Esophagus squamous epithelium (tissue), 4 donors: ENCODE data around the gene PIAS4.

Experiments used
- CTCF ChIP-seq, 6 experiments: fragments of 450-650 bp in 4 of 6; fragments of 200-600 bp in 2 of 6; sonication (generic) in 2 of 6; IDR thresholded peaks; one replicate each; pipeline ENCODE4 v1.5.1; 2016 to 2019; ENCODE audit warnings: antibody characterized with exemption in 6 of 6, mild to moderate bottlenecking in 4 of 6, moderate library complexity in 4 of 6
- POLR2A ChIP-seq, 4 donors: fragments of 450-650 bp; IDR thresholded peaks; one replicate each; pipeline ENCODE4 v1.6.1; 2017; ENCODE audit warnings: antibody characterized with exemption in 4 of 4, mild to moderate bottlenecking in 4 of 4, moderate library complexity in 3 of 4

GRCh38 chr19:3981736-3982681 lies 25.5 kb upstream of the PIAS4 start:
- no peak for TF ChIP-seq CTCF (IDR thresholded peaks at IDR 0.05)
- no peak for TF ChIP-seq POLR2A (IDR thresholded peaks at IDR 0.05)
